SIG-M5 treated with dmso at 0.1 percent for 504 hours (cell line): ENCODE data around the gene MUC5AC.
"Not testable (repeated sequence)": the region's sequence is repeated elsewhere in the genome, so short reads cannot be mapped to it uniquely, and the experiment has no call there.

Experiments
- DNase-seq: peaks from one replicate; lab custom pipeline; 2025; ENCODE audit not compliant: unreplicated experiment; lab: John Stamatoyannopoulos, UW

The MUC5AC gene

GRCh38 chr11:1157645-1158591, at the start of gene MUC5AC:
Gene MUC5AC (plus strand): TSS chr11:1157953. CDS start chr11:1158000, 47 bp downstream.
- DNase-seq = no peak

GRCh38 chr11:1108246-1108900, 49.4 kb upstream of the MUC5AC start:
- DNase-seq = no peak

- no peak for DNase-seq
Measured at GRCh38 chr11:1109101-1109917, 48.4 kb upstream of the MUC5AC start.

- DNase-seq = no peak
Measured at GRCh38 chr11:1109918-1110705, 47.6 kb upstream of the MUC5AC start.

GRCh38 chr11:1111545-1112212, 46.1 kb upstream of the MUC5AC start:
- DNase-seq = no peak

GRCh38 chr11:1112351-1113191, 45.2 kb upstream of the MUC5AC start:
- DNase-seq = no peak

- DNase-seq = no peak
Measured at GRCh38 chr11:1113405-1114201, 44.1 kb upstream of the MUC5AC start.

- DNase-seq = not testable (repeated sequence)
Measured at GRCh38 chr11:1115292-1115691, 42.5 kb upstream of the MUC5AC start.

- DNase-seq = no peak
Measured at GRCh38 chr11:1116104-1116503, 41.6 kb upstream of the MUC5AC start.

GRCh38 chr11:1116666-1117390, 40.9 kb upstream of the MUC5AC start:
- DNase-seq = no peak

- DNase-seq = no peak
Measured at GRCh38 chr11:1117992-1118391, 39.8 kb upstream of the MUC5AC start.

GRCh38 chr11:1118755-1119603, 38.8 kb upstream of the MUC5AC start:
- DNase-seq = no peak

- no peak for DNase-seq
Measured at GRCh38 chr11:1119604-1120146, 38.1 kb upstream of the MUC5AC start.

GRCh38 chr11:1120532-1121330, 37.0 kb upstream of the MUC5AC start:
- DNase-seq = no peak

GRCh38 chr11:1121331-1121812, 36.4 kb upstream of the MUC5AC start:
- DNase-seq = no peak
